ENCODE data around the gene SCD5.

Gene SCD5

GRCh38 chr4:82640540-82640939 is 158.1 kb downstream of the SCD5 start:
- no peak for TF ChIP-seq JUND (IDR thresholded peaks at IDR 0.05; ENCODE audit: low read depth)
- in situ Hi-C loops (cut with HindIII; ENCODE audit: low pct_unique_long_range_greater_than_20kb, low sequenced_read_pairs) = no loop called here
- DNase-seq (ENCODE audit: low read depth in 1 of 2, low spot score in 1 of 2) = no peak

- in situ Hi-C loops (cut with HindIII; ENCODE audit: low pct_unique_long_range_greater_than_20kb, low sequenced_read_pairs) = no loop called here
- no peak for TF ChIP-seq JUND (IDR thresholded peaks at IDR 0.05; ENCODE audit: low read depth)
- no peak for DNase-seq (ENCODE audit: low read depth in 1 of 2, low spot score in 1 of 2)
These were observed 158.6 kb downstream of the SCD5 start for GRCh38 chr4:82639971-82640370.

- in situ Hi-C loops (cut with HindIII; ENCODE audit: low pct_unique_long_range_greater_than_20kb, low sequenced_read_pairs) = no loop called here
- DNase-seq (ENCODE audit: low read depth in 1 of 2, low spot score in 1 of 2) = peak in 1 of 2 experiments; percentile 12
- TF ChIP-seq JUND (IDR thresholded peaks at IDR 0.05; ENCODE audit: low read depth) = no peak
These were observed 160.1 kb downstream of the SCD5 start for GRCh38 chr4:82638479-82638878.

GRCh38 chr4:82630079-82630478 is 168.5 kb downstream of the SCD5 start:
- DNase-seq (ENCODE audit: low read depth in 1 of 2, low spot score in 1 of 2) = no peak
- no peak for TF ChIP-seq JUND (IDR thresholded peaks at IDR 0.05; ENCODE audit: low read depth)
- in situ Hi-C loops (cut with HindIII; ENCODE audit: low pct_unique_long_range_greater_than_20kb, low sequenced_read_pairs) = no loop called here

- TF ChIP-seq JUND (IDR thresholded peaks at IDR 0.05; ENCODE audit: low read depth) = no peak
- no peak for DNase-seq (ENCODE audit: low read depth in 1 of 2, low spot score in 1 of 2)
- in situ Hi-C loops (cut with HindIII; ENCODE audit: low pct_unique_long_range_greater_than_20kb, low sequenced_read_pairs) = no loop called here
These were observed 169.2 kb downstream of the SCD5 start for GRCh38 chr4:82629238-82630000.

GRCh38 chr4:82626251-82626868 is 172.2 kb downstream of the SCD5 start:
- no peak for TF ChIP-seq JUND (IDR thresholded peaks at IDR 0.05; ENCODE audit: low read depth)
- DNase-seq (ENCODE audit: low read depth in 1 of 2, low spot score in 1 of 2) = no peak
- in situ Hi-C loops (cut with HindIII; ENCODE audit: low pct_unique_long_range_greater_than_20kb, low sequenced_read_pairs) = no loop called here

- no peak for TF ChIP-seq JUND (IDR thresholded peaks at IDR 0.05; ENCODE audit: low read depth)
- in situ Hi-C loops (cut with HindIII; ENCODE audit: low pct_unique_long_range_greater_than_20kb, low sequenced_read_pairs) = no loop called here
- DNase-seq (ENCODE audit: low read depth in 1 of 2, low spot score in 1 of 2) = no peak
These were observed 173.8 kb downstream of the SCD5 start for GRCh38 chr4:82624819-82625218.

- in situ Hi-C loops (cut with HindIII; ENCODE audit: low pct_unique_long_range_greater_than_20kb, low sequenced_read_pairs) = no loop called here
- DNase-seq (ENCODE audit: low read depth in 1 of 2, low spot score in 1 of 2) = no peak
- no peak for TF ChIP-seq JUND (IDR thresholded peaks at IDR 0.05; ENCODE audit: low read depth)
These were observed 175.4 kb downstream of the SCD5 start for GRCh38 chr4:82623121-82623683.

GRCh38 chr4:82621251-82621650 is 177.3 kb downstream of the SCD5 start:
- DNase-seq (ENCODE audit: low read depth in 1 of 2, low spot score in 1 of 2) = no peak
- no peak for TF ChIP-seq JUND (IDR thresholded peaks at IDR 0.05; ENCODE audit: low read depth)
- in situ Hi-C loops (cut with HindIII; ENCODE audit: low pct_unique_long_range_greater_than_20kb, low sequenced_read_pairs) = no loop called here

- no peak for DNase-seq (ENCODE audit: low read depth in 1 of 2, low spot score in 1 of 2)
- no peak for TF ChIP-seq JUND (IDR thresholded peaks at IDR 0.05; ENCODE audit: low read depth)
- in situ Hi-C loops (cut with HindIII; ENCODE audit: low pct_unique_long_range_greater_than_20kb, low sequenced_read_pairs) = no loop called here
These were observed 178.4 kb downstream of the SCD5 start for GRCh38 chr4:82620126-82620735.

GRCh38 chr4:82618103-82618720 is 180.4 kb downstream of the SCD5 start:
- no peak for DNase-seq (ENCODE audit: low read depth in 1 of 2, low spot score in 1 of 2)
- TF ChIP-seq JUND (IDR thresholded peaks at IDR 0.05; ENCODE audit: low read depth) = no peak
- in situ Hi-C loops (cut with HindIII; ENCODE audit: low pct_unique_long_range_greater_than_20kb, low sequenced_read_pairs) = no loop called here

GRCh38 chr4:82614838-82615449 is 183.7 kb downstream of the SCD5 start:
- no peak for DNase-seq (ENCODE audit: low read depth in 1 of 2, low spot score in 1 of 2)
- no peak for TF ChIP-seq JUND (IDR thresholded peaks at IDR 0.05; ENCODE audit: low read depth)
- in situ Hi-C loops (cut with HindIII; ENCODE audit: low pct_unique_long_range_greater_than_20kb, low sequenced_read_pairs) = no loop called here

Measured in T47D (cell line).